Breast epithelium (tissue), 3 donors: ENCODE results near the gene RDH16.

Source experiments
- POLR2A ChIP-seq: fragments of 450-650 bp; IDR thresholded peaks from one replicate; pipeline ENCODE4 v1.6.1; 2016; ENCODE audit warnings: antibody characterized with exemption, mild to moderate bottlenecking, moderate library complexity
- POLR2AphosphoS5 ChIP-seq, 3 donors: sonication (generic); formaldehyde crosslinking; IDR thresholded peaks; one replicate each; pipeline ENCODE4 v1.6.1; 2017; ENCODE audit warnings: antibody characterized with exemption in 3 of 3
- TF ChIP-seq, protein P1 (sequence below), 3 donors: fragments of 450-650 bp; IDR thresholded peaks; one replicate each; pipeline ENCODE4 v1.5.1; 2016 to 2017; ENCODE audit warnings: antibody characterized with exemption in 3 of 3, mild to moderate bottlenecking in 3 of 3, moderate library complexity in 3 of 3

GRCh38 chr12:56951582-56952339 is 5.6 kb downstream of the RDH16 start:
- no peak for TF ChIP-seq POLR2A
- TF ChIP-seq, protein P1, sequence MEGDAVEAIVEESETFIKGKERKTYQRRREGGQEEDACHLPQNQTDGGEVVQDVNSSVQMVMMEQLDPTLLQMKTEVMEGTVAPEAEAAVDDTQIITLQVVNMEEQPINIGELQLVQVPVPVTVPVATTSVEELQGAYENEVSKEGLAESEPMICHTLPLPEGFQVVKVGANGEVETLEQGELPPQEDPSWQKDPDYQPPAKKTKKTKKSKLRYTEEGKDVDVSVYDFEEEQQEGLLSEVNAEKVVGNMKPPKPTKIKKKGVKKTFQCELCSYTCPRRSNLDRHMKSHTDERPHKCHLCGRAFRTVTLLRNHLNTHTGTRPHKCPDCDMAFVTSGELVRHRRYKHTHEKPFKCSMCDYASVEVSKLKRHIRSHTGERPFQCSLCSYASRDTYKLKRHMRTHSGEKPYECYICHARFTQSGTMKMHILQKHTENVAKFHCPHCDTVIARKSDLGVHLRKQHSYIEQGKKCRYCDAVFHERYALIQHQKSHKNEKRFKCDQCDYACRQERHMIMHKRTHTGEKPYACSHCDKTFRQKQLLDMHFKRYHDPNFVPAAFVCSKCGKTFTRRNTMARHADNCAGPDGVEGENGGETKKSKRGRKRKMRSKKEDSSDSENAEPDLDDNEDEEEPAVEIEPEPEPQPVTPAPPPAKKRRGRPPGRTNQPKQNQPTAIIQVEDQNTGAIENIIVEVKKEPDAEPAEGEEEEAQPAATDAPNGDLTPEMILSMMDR (IDR thresholded peaks at IDR 0.05) = no peak
- no peak for TF ChIP-seq POLR2AphosphoS5 (IDR thresholded peaks at IDR 0.05)
